ENCODE results near the gene PDE11A.

PDE11A gene

DNA sequence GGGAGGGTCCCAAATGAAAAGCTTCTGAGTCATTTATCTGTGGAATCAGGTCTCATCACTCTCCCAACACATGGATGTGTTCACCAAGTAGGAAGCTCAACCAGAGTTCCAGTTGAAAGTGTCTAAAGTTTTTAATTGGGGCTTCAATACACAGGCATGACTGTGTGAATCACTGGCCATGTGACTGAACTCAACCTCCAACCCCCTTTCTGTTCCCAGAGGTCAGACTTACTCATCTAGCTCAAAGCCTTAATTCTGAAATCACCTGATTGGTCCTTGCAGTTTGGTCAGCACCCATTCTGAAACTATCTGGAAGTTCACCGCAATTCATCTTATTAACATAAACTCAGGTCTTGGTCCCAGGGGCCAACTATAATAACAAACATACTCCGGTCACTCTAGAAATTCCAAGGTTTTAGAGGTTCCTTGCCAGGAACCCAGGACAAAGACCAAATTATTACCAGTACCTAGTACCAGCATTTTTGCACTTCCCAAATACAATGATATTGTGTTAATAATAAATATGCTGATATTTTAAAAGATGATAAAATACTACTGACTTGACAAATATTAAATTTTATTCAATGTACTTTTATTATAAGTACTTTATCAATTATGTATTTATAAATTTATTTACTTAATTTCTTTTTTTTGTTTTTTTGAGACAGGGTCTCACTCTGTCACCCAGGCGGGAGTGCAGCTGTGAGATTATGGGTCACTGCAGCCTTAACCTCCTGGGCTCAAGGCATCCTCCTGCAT, 28.9 kb upstream of the PDE11A start:
- no peaks in the 10 kb centered on the region for H4K20me1 ChIP-seq (ENCODE audit: low read depth, low read length)
- no peak overlapping the region for H3K9ac ChIP-seq (ENCODE audit: low read length)
- H3K9me3 ChIP-seq (ENCODE audit: insufficient read depth, low read length): no peaks in the 10 kb centered on the region
- no peaks in the 10 kb centered on the region for H3K79me2 ChIP-seq (ENCODE audit: insufficient read depth, low read length)
- H3K27ac ChIP-seq (ENCODE audit: low read depth, low read length): no peak overlapping the region
- no peaks in the 10 kb centered on the region for H3K36me3 ChIP-seq (ENCODE audit: low read length)
- H3K4me3 ChIP-seq (ENCODE audit: insufficient read depth, low read length, poor library complexity, severe bottlenecking): no peak overlapping the region
- no peak overlapping the region for H2AFZ ChIP-seq (ENCODE audit: low read depth, low read length, severe bottlenecking)
- no peaks in the 10 kb centered on the region for H3K27me3 ChIP-seq (ENCODE audit: low read length)
- H3K9me2 ChIP-seq (replicated peaks; ENCODE audit: insufficient read depth, low read length): no peaks in the 10 kb centered on the region
- H3F3A ChIP-seq (ENCODE audit: insufficient read depth): no peaks in the 10 kb centered on the region
- no peak for TF ChIP-seq EZH2phosphoT487 (conservative IDR thresholded peaks at IDR 0.05; ENCODE audit: low read length)
- no peak for TF ChIP-seq CTCF (IDR thresholded peaks at IDR 0.05; ENCODE audit: insufficient read depth, low read length, poor library complexity, severe bottlenecking)
- H3K4me2 ChIP-seq (ENCODE audit: low read depth, low read length, poor library complexity, severe bottlenecking): no peak overlapping the region

DNA sequence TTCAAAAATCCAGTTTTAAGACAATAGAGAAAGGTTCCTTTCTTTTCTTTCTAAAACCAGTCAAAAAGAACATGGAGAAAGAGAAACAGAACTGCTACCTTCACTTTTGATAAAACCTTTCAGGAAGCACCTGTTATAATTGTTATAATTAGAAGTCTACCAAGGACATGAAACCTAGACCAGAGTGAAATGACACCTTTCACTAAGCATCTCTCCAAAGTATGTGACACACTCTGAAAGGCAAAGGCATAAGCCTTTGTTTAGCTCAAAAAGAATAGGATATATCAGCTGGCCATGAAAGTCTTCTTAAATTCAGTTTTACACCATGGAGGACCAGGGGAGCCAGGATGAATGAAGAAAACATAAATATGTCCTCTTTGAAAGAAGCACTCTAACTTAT, 20.9 kb upstream of the PDE11A start:
- no peaks in the 10 kb centered on the region for H3K36me3 ChIP-seq (ENCODE audit: low read length)
- H4K20me1 ChIP-seq (ENCODE audit: low read depth, low read length): no peaks in the 10 kb centered on the region
- H3K9me3 ChIP-seq (ENCODE audit: insufficient read depth, low read length): no peaks in the 10 kb centered on the region
- no peak overlapping the region for H2AFZ ChIP-seq (ENCODE audit: low read depth, low read length, severe bottlenecking)
- H3K9ac ChIP-seq (ENCODE audit: low read length): no peak overlapping the region
- H3K9me2 ChIP-seq (replicated peaks; ENCODE audit: insufficient read depth, low read length): no peaks in the 10 kb centered on the region
- TF ChIP-seq CTCF (IDR thresholded peaks at IDR 0.05; ENCODE audit: insufficient read depth, low read length, poor library complexity, severe bottlenecking) (no peak), EZH2phosphoT487 (conservative IDR thresholded peaks at IDR 0.05; ENCODE audit: low read length) (no peak)
- H3K27ac ChIP-seq (ENCODE audit: low read depth, low read length): no peak overlapping the region
- no peaks in the 10 kb centered on the region for H3F3A ChIP-seq (ENCODE audit: insufficient read depth)
- H3K79me2 ChIP-seq (ENCODE audit: insufficient read depth, low read length): no peaks in the 10 kb centered on the region
- no peaks in the 10 kb centered on the region for H3K27me3 ChIP-seq (ENCODE audit: low read length)
- H3K4me2 ChIP-seq (ENCODE audit: low read depth, low read length, poor library complexity, severe bottlenecking): no peak overlapping the region
- H3K4me3 ChIP-seq (ENCODE audit: insufficient read depth, low read length, poor library complexity, severe bottlenecking): no peak overlapping the region

- Histone ChIP-seq H3K4me3 (ENCODE audit: insufficient read depth, low read length, poor library complexity, severe bottlenecking) (no peak overlapping the region), H3K27me3 (ENCODE audit: low read length) (no peaks in the 10 kb centered on the region), H3K79me2 (ENCODE audit: insufficient read depth, low read length) (no peaks in the 10 kb centered on the region), H2AFZ (ENCODE audit: low read depth, low read length, severe bottlenecking) (no peak overlapping the region), H3K9me2 (replicated peaks; ENCODE audit: insufficient read depth, low read length) (no peaks in the 10 kb centered on the region), H3K4me2 (ENCODE audit: low read depth, low read length, poor library complexity, severe bottlenecking) (no peak overlapping the region), H3K27ac (ENCODE audit: low read depth, low read length) (no peak overlapping the region), H4K20me1 (ENCODE audit: low read depth, low read length) (no peaks in the 10 kb centered on the region), H3K9me3 (ENCODE audit: insufficient read depth, low read length) (no peaks in the 10 kb centered on the region), H3K36me3 (ENCODE audit: low read length) (no peaks in the 10 kb centered on the region), H3K9ac (ENCODE audit: low read length) (no peak overlapping the region), H3F3A (ENCODE audit: insufficient read depth) (no peaks in the 10 kb centered on the region)
- TF ChIP-seq EZH2phosphoT487 (conservative IDR thresholded peaks at IDR 0.05; ENCODE audit: low read length): no peak
- TF ChIP-seq CTCF (IDR thresholded peaks at IDR 0.05; ENCODE audit: insufficient read depth, low read length, poor library complexity, severe bottlenecking): no peak
These were observed 16.2 kb upstream of the PDE11A start for GRCh38 chr2:178088774-178089270.

Data from SU-DHL-6 (cell line).